ENCODE measurements around the gene CEP164.
"Not testable (repeated sequence)": the region's sequence is repeated elsewhere in the genome, so short reads cannot be mapped to it uniquely, and the experiment has no call there.

Gene CEP164

GRCh38 chr11:117396970-117397369 is 69.3 kb downstream of the CEP164 start:
- DNase-seq (ENCODE audit: low read depth): no peak

- DNase-seq (ENCODE audit: low read depth): not testable (repeated sequence)
Observed at GRCh38 chr11:117398618-117399017, 71.0 kb downstream of the CEP164 start.

GRCh38 chr11:117399100-117399840 is 71.6 kb downstream of the CEP164 start:
- not testable (repeated sequence) for DNase-seq (ENCODE audit: low read depth)

GRCh38 chr11:117405898-117406297 is 78.2 kb downstream of the CEP164 start:
- not testable (repeated sequence) for DNase-seq (ENCODE audit: low read depth)

GRCh38 chr11:117407016-117407415 is 79.4 kb downstream of the CEP164 start:
- DNase-seq (ENCODE audit: low read depth): no peak

- no peak for DNase-seq (ENCODE audit: low read depth)
Observed at GRCh38 chr11:117408356-117408755, 80.7 kb downstream of the CEP164 start.

GRCh38 chr11:117409511-117409910 is 81.9 kb downstream of the CEP164 start:
- no peak for DNase-seq (ENCODE audit: low read depth)

- no peak for DNase-seq (ENCODE audit: low read depth)
Observed at GRCh38 chr11:117410238-117410637, 82.6 kb downstream of the CEP164 start.

GRCh38 chr11:117410861-117411710 is 83.4 kb downstream of the CEP164 start:
- DNase-seq (ENCODE audit: low read depth): no peak

GRCh38 chr11:117411736-117412135 is 84.1 kb downstream of the CEP164 start:
- no peak for DNase-seq (ENCODE audit: low read depth)

- DNase-seq (ENCODE audit: low read depth): no peak
Observed at GRCh38 chr11:117412176-117412575, 84.5 kb downstream of the CEP164 start.

- DNase-seq (ENCODE audit: low read depth): no peak
Observed at GRCh38 chr11:117412653-117413275, 85.1 kb downstream of the CEP164 start.

- no peak for DNase-seq (ENCODE audit: low read depth)
Observed at GRCh38 chr11:117413616-117414015, 86.0 kb downstream of the CEP164 start.

GRCh38 chr11:117414724-117415123 is 87.1 kb downstream of the CEP164 start:
- no peak for DNase-seq (ENCODE audit: low read depth)

- DNase-seq (ENCODE audit: low read depth): no peak
Observed at GRCh38 chr11:117415358-117415896, 87.8 kb downstream of the CEP164 start.

- DNase-seq (ENCODE audit: low read depth): no peak
Observed at GRCh38 chr11:117417342-117417741, 89.7 kb downstream of the CEP164 start.

- no peak for DNase-seq (ENCODE audit: low read depth)
Observed at GRCh38 chr11:117417856-117418255, 90.2 kb downstream of the CEP164 start.

- no peak for DNase-seq (ENCODE audit: low read depth)
Observed at GRCh38 chr11:117418737-117419481, 91.3 kb downstream of the CEP164 start.

GRCh38 chr11:117419482-117420142 is 92.0 kb downstream of the CEP164 start:
- DNase-seq (ENCODE audit: low read depth): peak; percentile 40

GRCh38 chr11:117420143-117420485 is 92.5 kb downstream of the CEP164 start:
- no peak for DNase-seq (ENCODE audit: low read depth)

- DNase-seq (ENCODE audit: low read depth): no peak
Observed at GRCh38 chr11:117420598-117420997, 92.9 kb downstream of the CEP164 start.

Measured in EH (cell line).